ENCODE results near the gene MAGI2.

MAGI2 gene

GRCh38 chr7:79180533-79180932 lies 272.9 kb downstream of the MAGI2 start:
- in situ Hi-C loops (cut with HindIII; ENCODE audit: low sequenced_read_pairs): no loop called here

- in situ Hi-C loops (cut with HindIII; ENCODE audit: low sequenced_read_pairs): no loop called here
These were observed 276.5 kb downstream of the MAGI2 start for GRCh38 chr7:79176859-79177477.

GRCh38 chr7:79175374-79175773 lies 278.1 kb downstream of the MAGI2 start:
- in situ Hi-C loops (cut with HindIII; ENCODE audit: low sequenced_read_pairs): no loop called here

- in situ Hi-C loops (cut with HindIII; ENCODE audit: low sequenced_read_pairs): no loop called here
These were observed 288.2 kb downstream of the MAGI2 start for GRCh38 chr7:79165225-79165624.

- in situ Hi-C loops (cut with HindIII; ENCODE audit: low sequenced_read_pairs): no loop called here
These were observed 294.3 kb downstream of the MAGI2 start for GRCh38 chr7:79159040-79159664.

DNA sequence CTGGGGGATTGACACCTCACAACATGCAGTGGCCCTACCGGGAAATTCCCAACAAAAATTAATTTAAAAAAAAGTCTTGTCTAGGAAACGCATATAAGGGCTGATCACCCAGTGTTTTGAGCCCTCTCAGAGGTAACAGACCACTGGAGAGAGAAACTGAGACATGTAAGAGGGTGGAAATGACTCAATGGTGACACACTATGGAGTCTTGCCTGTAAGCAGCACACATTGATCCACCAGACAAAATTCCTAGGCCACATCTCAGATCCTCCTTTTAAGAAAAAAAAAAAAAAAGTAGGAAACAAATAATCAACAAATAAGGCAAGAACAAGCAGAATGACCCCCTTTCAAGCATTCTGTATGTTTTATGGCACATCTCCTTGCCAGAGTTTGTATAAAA lies 296.2 kb downstream of the MAGI2 start:
- in situ Hi-C loops (cut with HindIII; ENCODE audit: low sequenced_read_pairs): no loop called here

DNA sequence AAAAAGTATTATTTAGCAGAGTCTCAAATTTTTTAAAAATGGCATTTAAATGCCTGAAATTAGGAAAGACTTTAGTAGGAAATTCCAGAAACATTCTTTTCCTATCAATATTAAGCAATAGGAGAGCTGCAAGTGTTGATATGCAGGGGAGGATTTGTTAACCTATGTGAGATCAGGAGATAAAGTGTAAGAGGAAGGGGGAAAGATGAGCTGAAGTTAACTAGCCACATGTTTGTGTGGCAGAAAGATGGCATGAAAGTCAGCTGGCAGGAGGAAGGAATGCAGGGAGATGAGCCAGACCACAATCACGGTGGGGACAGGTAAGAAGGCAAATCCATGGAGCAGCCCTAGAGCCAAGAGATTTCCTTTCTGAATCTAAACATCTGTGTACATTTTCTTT lies 303.6 kb downstream of the MAGI2 start:
- in situ Hi-C loops (cut with HindIII; ENCODE audit: low sequenced_read_pairs): no loop called here

DNA sequence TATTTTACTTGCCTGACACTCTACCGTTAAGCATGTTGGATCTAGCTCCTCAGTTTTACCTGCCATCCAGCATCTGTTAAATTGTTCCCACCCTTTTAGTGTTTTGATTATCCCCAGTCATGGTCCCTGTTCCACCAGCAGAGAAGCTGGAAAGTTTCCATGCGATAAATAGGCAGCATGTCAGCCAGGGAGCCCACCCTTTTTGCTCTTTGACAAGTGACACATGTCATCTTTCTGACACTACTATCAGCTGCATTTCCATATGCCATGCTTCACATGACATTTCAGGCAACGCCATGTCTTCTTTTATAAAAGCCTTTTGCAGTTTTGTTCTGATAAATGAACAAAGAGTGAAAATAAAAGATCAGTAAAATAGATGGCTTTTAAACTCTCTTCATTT lies 310.8 kb downstream of the MAGI2 start:
- in situ Hi-C loops (cut with HindIII; ENCODE audit: low sequenced_read_pairs): no loop called here

- in situ Hi-C loops (cut with HindIII; ENCODE audit: low sequenced_read_pairs): no loop called here
These were observed 312.2 kb downstream of the MAGI2 start for GRCh38 chr7:79141252-79141651.

DNA sequence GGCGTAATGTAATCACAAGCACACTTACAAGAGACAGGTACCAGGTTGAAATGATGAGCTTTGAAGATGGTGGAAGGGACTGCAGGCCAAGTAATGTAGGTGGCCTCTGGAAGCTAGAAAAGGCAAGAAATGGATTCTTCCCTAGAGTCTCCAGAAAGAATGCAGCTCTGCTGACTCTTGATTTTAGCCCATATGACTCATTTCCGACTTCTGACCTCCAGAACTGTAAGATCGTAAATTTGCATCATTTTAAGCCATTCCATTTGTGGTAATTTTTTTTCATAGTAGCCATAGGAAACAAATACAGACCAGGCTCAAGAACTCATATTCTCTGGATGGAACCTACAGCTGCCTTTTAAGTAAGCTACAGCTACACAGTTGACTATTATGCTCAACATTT lies 315.5 kb downstream of the MAGI2 start:
- in situ Hi-C loops (cut with HindIII; ENCODE audit: low sequenced_read_pairs): no loop called here

GRCh38 chr7:79132844-79133451 lies 320.5 kb downstream of the MAGI2 start:
- in situ Hi-C loops (cut with HindIII; ENCODE audit: low sequenced_read_pairs): no loop called here

DNA sequence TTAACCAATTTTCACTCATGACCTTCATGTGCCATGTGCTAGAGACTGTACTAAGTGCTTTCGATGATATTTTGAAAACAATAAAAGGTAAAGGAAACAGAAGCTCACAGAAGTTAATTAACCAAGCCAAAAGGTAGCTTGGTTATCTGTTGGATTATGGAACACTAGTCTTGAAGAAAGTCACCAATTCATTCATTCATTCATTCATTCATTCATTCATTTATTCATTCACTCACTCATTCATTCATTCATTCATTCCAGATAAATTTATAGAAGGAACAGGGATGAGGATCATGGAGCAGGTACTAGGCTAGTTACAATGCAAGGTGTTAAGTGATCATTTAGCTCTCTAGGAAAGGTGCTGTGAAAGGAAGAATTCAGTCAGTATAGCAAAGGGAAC lies 322.8 kb downstream of the MAGI2 start:
- in situ Hi-C loops (cut with HindIII; ENCODE audit: low sequenced_read_pairs): no loop called here

DNA sequence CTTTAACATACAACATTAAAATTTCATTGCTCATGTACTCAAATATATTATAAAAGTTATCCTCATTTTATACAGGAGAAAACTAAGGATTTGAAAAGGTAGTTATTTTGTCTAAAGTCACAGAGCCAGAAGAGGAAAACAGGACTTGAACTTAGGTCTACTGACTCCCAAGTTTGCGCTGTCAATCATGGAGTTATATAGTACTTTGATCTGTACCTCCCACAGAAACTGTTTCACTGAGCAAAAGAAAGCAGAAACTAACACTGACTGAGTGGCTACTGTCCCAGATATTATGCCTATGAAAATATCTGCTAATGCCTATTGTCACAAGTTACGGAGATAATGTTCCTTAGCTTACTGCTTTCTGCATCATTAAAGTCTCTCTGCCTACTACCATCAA lies 329.1 kb downstream of the MAGI2 start:
- in situ Hi-C loops (cut with HindIII; ENCODE audit: low sequenced_read_pairs): no loop called here

GRCh38 chr7:79118143-79118542 lies 335.3 kb downstream of the MAGI2 start:
- in situ Hi-C loops (cut with HindIII; ENCODE audit: low sequenced_read_pairs): no loop called here

- in situ Hi-C loops (cut with HindIII; ENCODE audit: low sequenced_read_pairs): no loop called here
These were observed 357.1 kb downstream of the MAGI2 start for GRCh38 chr7:79096361-79096805.

- in situ Hi-C loops (cut with HindIII; ENCODE audit: low sequenced_read_pairs): no loop called here
These were observed 360.0 kb downstream of the MAGI2 start for GRCh38 chr7:79093421-79093820.

DNA sequence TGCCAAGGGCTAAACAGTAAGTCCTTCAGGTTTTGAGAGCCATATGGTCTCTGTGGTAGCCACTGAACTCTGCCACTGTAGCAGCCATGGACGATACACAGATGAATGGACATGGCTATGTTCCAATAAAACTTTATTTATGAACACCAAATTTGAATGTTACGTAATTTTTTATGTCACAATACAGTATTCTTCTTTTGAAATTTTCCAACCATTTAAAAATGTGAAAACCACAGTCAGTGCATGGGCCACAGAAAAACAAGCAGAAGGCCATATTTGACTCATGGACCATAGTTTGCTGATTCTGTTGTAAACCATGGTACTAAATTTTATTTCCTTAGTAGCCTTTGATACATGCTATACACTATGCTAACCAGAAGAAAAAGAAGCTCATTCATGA lies 361.8 kb downstream of the MAGI2 start:
- in situ Hi-C loops (cut with HindIII; ENCODE audit: low sequenced_read_pairs): no loop called here

- in situ Hi-C loops (cut with HindIII; ENCODE audit: low sequenced_read_pairs): no loop called here
These were observed 362.5 kb downstream of the MAGI2 start for GRCh38 chr7:79091011-79091410.

GRCh38 chr7:79090543-79090942 lies 362.9 kb downstream of the MAGI2 start:
- in situ Hi-C loops (cut with HindIII; ENCODE audit: low sequenced_read_pairs): no loop called here

- in situ Hi-C loops (cut with HindIII; ENCODE audit: low sequenced_read_pairs): no loop called here
These were observed 369.0 kb downstream of the MAGI2 start for GRCh38 chr7:79084423-79084822.

DNA sequence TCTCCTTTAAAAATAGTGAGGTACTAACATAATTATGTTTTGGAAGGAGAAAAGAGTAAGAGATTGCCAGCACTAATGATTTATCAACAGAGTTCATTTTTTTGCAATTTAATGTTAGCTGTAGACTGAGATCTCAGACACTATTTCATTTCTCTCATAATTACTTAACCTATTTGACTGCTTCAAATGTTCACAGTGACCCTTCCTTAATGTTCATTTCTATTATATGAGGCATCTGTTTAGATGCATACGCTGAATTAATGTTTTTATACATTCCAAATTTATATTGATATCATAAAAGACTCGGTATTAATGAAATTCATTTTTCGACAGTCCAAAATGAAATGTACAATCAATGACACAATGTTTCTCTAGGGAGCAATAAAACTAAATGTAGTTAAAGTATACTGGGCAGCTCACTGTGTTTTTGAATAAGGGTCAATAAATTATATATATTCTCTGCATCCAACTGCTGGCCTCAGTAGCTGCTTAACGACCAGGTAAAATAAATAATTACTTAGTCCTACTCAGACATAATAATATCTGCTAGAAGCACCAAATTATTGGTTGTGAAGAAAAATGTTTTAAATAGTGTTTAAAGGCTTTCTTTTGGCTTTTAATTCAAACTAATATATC lies 373.4 kb downstream of the MAGI2 start:
- in situ Hi-C loops (cut with HindIII; ENCODE audit: low sequenced_read_pairs): no loop called here

DNA sequence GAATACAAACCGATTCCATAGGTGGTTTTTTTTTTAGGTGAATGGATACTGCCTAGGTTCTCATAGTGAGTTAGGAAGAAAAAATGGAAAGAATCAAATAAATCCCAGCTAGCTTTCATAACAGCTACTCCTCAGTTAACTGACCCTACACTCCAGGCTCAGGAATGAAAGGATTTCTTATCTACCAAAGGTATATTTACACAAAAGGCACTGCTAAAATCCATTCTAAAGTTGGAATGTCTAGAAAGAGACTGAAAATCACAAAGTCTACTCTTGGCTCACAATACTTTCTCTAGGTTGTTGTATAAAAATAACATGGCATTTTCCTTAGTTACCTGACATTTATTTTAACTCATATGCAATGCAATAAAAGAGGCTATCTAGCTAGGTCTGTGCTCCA lies 375.2 kb downstream of the MAGI2 start:
- in situ Hi-C loops (cut with HindIII; ENCODE audit: low sequenced_read_pairs): no loop called here
